ENCODE data around the gene CYP26A1.

- TF ChIP-seq CTCF (IDR thresholded peaks at IDR 0.05) (no peak), POLR2A (IDR thresholded peaks at IDR 0.05) (no peak)
Measured at GRCh38 chr10:93083743-93084539, 10.2 kb downstream of the CYP26A1 start.
